Inflammatory macrophage (primary cell): ENCODE results near the gene UGT1A1.

Source experiments
- DNase-seq, 2 donors: peaks; one replicate each; pipeline ENCODE4 v3.0.0-alpha.2; 2020 to 2022

The UGT1A1 gene

DNA sequence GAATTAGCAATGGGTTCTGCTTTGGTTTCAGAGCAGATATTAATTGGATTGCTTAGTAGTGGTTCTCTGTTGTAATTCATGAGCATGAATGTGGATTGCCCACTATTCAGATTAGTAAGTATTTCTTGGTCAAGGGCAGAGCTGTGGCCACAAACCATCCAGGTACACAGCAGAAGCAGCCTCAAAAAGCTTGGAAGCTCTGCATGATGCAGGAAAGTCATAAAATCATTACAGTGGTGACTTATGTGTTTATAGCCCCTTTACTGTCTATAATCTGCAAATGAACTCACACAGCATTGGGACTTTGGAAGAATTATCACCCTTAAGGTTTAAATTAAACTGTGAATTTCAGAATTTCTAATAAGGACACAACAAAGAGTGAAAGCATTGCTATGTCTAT lies 1.9 kb upstream of the UGT1A1 start:
- DNase-seq, result no peak

DNA sequence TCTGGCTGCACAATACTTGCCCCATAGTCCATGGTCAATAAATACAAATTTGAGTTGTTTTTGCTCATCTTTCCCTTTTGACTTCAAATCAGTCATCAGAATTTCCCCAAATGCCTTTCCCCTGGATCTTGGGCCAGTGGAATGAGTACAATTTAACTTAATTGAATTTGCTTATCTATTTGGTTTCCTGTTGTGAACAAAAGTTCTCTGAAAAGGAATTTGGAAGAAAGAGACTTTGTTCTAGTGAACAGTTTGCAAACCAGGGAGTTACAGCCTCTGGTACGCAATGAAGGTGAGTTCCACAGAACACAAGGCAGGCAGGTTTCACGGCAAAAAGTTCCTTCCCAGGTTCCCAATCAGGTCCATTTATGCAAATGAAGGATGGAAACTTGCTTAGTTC lies 1.2 kb upstream of the UGT1A1 start:
- no peak for DNase-seq

DNA sequence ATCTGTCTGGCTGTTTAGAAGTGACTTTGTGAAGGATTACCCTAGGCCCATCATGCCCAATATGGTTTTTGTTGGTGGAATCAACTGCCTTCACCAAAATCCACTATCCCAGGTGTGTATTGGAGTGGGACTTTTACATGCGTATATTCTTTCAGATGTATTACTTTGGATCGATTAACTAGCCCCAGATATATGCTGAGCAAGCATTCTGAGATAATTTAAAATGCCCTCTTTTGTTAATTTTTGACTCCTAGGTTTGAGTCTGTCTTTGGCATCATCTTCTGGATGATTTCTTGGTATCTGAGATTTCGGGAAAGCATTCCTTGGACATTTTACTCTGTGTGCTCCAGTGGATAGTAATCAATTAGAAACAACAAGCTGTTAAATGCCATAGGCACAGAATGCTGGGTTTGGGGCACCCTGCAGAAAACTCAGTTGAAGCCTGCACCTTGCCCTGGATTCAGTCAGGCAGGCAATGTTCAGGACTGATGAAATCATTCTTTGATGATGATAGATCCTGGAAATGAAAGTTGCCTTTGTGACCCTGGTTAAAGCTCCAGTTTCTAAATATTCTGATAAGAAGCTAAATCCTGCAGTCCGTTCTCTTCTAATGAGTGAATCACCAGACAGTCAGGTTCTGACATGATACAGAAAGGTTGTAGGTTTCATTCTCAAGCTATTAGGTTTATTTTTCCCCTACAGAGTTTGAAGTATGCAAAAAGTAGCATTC lies 1.1 kb downstream of the UGT1A1 start:
- no peak for DNase-seq

DNA sequence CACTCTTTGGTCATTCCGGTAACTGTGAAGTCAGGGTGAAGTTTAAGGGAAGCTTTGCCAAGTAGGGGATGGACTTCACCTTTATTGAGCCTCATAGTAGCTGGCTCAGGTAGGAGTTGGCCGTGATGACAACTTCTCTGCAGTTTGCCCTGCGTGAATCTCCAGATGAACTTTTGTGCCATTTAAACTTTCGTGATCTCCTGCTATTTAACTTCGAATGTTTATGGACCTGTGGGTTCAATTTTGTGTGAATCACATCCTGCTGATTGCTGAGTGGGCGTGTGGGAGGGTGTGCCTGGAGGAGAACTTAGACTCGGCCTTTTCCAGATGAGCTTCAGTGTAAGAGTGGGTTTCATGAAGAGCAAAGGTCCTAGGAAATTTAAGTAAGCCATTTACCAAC lies 4.2 kb downstream of the UGT1A1 start:
- DNase-seq, result peak in 1 of 2 donors; percentile 12

DNA sequence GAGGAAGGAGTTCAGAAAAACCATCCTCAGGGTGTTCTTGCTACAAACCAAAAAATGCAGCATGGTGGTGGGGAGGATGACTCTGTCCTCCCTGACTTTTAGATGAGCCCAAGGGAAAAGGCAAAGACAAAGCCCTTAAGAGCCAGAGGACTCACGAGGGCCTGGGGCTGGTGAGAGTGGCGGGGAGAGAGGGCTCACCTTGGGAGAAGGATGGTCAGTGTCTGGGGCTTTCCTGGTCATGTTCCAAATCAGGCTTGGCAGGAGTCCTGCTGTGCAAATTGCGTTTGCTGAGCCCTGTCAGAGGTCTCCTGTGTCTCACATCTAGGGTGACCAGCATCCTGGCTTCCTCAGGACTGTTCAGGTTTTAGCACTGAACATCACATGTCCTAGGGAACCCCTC lies 4.7 kb downstream of the UGT1A1 start:
- DNase-seq, result no peak

DNA sequence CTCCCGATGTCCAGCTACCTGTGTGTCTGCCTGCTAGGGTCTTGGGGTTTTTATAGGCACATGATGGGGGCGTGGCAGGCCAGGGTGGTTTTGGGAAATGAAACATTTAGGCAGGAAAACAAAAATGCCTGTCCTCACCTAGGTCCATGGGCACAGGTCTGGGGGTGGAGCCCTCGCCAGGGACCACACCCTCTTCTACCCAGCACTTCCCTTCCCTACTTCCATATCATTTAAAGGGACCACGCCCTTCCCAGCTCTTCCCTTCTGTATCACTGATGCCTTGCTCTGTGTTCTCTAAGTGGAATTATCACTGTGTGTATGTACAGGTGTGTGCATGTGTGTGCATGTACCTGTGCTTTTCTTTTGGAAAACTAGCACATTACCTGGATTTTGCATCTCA lies 6.3 kb downstream of the UGT1A1 start:
- no peak for DNase-seq

DNA sequence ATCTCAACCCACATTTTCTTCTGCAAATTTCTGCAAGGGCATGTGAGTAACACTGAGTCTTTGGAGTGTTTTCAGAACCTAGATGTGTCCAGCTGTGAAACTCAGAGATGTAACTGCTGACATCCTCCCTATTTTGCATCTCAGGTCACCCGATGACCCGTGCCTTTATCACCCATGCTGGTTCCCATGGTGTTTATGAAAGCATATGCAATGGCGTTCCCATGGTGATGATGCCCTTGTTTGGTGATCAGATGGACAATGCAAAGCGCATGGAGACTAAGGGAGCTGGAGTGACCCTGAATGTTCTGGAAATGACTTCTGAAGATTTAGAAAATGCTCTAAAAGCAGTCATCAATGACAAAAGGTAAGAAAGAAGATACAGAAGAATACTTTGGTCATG lies 8.0 kb downstream of the UGT1A1 start:
- DNase-seq, result no peak

DNA sequence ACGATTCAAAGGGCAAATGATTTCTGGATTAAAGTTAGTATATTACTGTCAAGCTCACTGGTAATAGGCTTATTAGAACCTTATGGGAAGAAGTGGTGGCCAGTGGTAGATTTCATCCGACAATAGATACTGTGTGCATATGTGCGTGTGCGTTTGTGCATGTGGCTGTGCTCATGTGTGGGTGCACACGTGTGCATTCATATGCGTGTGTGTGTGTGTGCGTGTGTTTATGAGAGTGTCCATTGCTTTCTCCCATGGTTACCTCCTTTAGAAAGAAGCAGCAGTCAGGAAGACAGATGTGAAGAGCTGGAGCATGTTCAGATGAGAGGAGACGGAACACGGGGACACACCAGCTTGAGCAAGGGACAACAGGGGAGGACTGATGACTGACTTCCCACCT lies 9.2 kb downstream of the UGT1A1 start:
- DNase-seq, result no peak

DNA sequence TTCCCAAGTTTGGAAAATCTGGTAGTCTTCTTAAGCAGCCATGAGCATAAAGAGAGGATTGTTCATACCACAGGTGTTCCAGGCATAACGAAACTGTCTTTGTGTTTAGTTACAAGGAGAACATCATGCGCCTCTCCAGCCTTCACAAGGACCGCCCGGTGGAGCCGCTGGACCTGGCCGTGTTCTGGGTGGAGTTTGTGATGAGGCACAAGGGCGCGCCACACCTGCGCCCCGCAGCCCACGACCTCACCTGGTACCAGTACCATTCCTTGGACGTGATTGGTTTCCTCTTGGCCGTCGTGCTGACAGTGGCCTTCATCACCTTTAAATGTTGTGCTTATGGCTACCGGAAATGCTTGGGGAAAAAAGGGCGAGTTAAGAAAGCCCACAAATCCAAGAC lies 12.1 kb downstream of the UGT1A1 start:
- DNase-seq, result no peak

DNA sequence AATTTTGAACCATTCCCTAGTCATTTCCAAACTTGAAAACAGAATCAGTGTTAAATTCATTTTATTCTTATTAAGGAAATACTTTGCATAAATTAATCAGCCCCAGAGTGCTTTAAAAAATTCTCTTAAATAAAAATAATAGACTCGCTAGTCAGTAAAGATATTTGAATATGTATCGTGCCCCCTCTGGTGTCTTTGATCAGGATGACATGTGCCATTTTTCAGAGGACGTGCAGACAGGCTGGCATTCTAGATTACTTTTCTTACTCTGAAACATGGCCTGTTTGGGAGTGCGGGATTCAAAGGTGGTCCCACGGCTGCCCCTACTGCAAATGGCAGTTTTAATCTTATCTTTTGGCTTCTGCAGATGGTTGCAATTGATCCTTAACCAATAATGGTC lies 12.5 kb downstream of the UGT1A1 start:
- DNase-seq, result no peak

DNA sequence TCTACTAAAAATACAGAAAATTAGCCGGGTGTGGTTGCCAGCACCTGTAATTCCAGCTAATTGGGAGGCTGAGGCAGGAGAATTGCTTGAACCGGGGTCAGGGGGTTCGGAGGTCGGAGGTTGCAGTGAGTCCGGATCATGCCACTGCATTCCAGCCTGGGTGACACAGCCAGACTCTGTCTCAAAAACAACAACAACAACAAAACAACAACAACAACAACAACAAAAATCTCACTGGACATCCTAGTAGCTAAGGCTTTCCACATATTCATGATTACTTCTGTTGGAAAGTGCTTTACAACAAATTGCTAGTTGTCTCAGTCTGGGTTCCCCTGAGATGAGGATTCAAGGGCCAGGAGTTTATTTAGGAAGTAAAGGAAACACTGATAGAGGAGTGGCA lies 13.8 kb downstream of the UGT1A1 start:
- no peak for DNase-seq

DNA sequence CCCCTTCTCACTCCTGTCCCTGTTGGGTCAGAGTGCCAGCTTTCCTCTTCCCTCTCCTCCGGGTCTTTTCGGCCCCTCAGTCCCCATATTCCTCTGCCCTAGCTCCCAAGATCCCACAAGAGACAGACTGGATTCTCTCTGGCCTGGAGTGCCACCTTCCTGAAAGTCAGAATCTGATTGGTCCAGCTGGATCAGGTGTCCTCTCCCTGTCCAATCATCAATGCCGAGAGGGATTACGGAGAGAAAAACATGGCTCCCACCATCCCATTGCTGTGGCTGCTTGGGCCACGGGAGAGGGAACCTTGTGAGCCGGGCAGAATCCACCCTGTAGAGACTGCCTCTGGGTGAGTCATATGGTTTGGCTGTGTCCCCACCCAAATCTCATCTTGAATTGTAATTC lies 15.3 kb downstream of the UGT1A1 start:
- no peak for DNase-seq

DNA sequence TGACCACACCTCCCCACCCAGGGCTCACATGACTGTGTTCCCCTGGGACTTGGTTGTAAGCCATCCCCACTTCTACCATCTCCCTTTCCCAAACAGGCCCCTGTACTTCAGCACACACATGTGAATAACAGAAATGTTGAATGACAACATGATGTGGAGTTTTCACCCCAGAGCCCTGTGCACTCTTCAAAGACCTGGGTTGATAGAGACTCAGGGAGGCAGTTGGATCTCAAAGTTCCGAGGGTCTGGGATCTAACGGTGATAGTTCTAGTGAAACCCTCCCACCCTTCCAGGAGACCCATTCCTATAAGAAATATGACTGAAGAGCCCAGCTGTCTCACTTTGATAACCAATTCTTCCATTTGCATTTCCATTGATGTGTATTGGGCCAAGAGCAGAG lies 18.0 kb downstream of the UGT1A1 start, which contains the start of gene MROH2A:
MROH2A (plus strand) TSS at position 301 of the 400 bp plus-strand sequence. CDS start 1,029 bp downstream, outside the sequence.
- DNase-seq, result no peak

DNA sequence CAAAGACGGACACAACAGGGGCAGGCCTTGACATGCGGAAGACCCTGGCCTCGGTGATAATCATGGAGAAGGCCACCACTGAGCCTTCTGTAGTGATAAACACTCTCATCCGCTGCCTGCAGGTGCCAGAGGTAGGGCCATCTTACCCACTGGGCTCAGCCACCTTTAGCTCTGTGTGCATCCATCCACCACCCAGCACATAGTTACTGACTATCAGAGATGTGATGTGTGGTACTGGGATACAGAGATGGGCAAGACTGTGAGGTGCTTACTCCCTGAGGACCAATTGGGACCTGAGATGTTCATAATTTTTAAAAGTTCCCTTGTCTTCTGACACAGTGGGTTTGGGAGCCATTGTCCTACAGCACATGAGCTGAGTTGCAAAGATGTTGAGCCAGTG lies 19.7 kb downstream of the UGT1A1 start:
- DNase-seq, result no peak

DNA sequence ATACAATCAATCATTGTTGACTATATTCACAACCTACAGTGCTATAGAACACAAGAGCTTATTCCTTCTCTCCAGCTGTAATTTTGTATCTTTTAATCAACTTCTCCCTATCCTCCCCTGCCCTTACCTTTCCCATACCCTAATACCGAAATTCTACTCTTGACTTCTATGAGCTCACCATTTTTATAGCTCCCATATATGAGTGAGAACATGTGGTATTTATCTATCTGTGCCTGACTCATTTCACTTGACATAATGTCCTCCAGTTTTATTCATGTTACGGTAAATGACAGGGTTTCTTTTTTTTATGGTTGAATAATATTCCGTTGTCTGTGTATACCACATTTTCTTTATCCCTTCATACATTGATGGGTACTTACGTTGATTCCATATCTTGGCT lies 20.7 kb downstream of the UGT1A1 start:
- no peak for DNase-seq

DNA sequence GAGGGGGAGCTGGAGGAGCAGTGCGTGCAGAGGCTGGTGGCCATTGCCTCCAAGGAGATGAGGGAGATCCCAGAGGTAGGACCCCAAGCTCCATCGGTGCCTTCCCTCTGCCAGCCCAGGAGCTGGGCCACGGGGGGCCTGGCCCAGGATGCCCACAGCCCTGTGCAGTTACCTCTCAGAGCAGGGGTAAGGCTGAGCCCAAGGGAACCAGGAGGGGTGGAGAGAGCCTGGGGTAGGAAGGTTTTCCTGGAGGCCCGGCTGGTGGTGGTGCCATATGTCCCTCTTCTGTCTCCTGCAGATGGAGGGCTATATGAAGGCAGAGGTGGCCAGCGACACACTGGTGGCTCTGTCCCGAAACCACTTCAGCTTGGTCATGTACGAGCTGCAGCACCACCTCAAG lies 29.5 kb downstream of the UGT1A1 start:
- no peak for DNase-seq

DNA sequence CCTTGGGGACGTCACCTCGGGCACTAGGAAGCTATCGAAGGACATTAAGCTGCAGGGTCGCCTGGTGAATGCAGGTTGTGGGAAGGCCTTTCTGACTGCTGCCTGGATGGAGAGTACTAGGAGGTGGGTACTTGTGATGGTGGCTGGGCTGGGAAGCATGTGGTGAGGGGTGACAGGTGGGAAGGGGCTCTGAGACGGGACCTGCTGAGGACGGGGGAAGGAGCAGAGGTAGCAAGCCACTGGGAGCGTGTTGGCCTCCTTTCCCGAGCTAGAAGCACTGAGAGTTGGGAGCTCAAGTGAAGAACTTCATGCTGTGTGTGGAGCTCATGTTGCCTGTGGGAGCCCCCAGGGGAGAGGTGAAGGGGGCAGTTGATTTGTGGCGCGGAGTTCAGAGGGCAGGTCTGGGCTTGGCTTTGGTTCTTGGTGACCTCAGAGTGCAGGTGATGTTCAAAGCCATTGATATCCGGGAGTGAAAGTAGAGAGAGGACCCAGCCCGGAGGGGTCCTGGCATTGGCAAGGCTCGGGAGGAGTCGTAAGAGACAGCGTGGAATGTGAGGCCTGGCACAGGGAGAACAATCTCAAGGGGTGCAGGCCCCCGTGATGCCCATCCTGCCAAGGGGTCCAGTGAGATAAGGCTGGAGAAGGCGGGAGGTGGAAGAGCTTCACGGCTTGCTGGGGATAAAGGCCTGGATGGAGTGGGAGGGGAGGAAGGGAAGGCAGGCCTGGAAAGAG lies 31.2 kb downstream of the UGT1A1 start:
- DNase-seq, result no peak

DNA sequence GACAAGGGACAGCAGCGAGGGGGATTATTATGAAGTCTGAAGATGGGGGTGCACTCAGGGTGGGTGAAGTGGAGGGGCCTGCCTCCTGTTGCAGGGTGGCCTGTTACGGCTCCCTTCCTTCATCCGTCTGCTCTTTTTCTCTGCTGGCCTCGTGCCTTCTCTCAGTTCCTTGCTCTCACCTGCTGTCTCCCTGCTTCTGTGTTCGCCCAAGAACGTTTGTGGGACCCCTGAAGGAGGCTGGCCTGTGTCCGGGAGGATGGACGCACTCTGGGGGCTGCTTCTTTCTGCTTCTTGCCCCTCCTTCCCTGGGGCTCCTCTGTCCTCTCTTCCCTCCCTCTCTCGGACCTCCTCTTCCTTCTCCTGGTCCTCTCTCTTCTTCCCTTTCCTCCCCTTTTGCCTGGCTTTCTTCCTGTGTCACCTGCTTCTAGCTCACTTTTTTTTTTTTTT lies 31.8 kb downstream of the UGT1A1 start:
- DNase-seq, result no peak

DNA sequence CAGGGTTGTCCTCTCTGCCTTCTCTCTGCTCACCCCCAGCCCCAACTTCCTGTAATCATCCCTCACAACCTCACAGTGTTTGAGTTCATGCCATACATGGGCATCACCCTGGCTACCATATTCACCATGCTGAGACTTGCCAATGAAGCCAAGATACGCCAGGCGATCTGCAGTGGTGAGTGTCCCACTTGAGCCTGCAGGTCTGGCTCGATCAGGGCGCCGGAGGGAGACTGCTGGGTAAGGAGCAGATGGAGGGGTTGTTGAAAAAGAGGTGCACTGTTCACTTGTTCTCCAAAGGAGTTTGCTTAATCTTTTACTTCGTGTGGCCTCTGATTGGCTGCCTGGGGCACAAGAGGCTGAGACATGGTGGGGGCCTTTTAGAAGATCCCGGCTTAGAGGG lies 32.6 kb downstream of the UGT1A1 start:
- no peak for DNase-seq

DNA sequence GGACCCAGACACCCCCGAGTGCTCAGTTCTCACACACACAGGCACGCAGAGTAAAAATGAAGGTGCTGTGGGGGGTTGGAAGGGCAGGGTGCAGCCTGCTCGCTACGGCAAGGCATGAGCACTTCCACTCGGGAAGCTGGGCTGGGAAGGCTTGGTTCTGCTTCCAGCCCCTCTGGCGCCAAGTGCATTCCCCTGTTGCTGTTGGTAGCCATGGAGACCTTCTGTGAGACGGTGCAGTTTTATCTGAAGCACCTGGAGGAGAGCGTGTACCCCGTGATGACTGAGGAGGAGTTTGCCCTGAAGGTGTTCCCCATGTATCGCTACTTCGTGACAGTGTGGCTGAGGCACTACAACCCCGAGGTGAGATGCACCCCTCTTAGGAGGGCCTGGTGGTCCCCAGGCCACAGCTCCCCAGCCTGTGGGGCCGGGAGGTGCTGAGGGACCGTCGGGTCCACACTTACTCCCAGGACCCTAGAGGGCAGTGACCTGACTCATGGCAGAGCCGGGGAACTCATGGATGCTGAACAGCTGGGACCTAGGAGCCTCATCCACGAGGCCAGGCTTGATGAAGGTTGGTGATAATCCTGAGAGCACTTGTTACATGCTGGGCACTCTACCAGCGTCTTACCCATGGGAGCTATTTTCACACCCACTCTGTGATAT lies 33.5 kb downstream of the UGT1A1 start:
- no peak for DNase-seq

DNA sequence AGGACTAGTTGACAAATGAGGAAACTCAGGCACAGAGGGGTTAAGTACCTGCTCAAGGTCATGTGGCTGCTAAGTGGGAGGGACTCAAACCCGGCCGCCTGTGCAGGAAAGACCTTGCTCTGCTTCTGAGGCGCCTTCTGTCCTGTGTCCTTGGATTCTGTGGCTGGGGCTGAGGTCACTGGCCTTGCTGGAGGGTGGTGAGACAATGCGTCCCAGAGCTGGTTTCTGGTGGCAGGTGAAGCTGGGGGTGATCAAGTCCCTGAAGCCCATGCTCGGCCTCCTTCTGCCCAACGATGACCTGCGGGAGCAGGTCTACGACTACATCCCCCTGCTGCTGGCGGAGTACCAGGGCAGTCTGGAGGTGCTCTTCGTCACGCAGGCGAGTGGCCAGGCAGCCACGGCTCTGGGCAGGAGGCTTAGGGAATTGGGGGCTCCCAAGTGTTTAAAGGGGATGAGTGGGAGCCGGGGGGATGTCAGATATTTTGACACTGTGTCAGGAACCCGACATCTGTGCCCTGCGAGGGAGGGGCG lies 34.1 kb downstream of the UGT1A1 start:
- no peak for DNase-seq

DNA sequence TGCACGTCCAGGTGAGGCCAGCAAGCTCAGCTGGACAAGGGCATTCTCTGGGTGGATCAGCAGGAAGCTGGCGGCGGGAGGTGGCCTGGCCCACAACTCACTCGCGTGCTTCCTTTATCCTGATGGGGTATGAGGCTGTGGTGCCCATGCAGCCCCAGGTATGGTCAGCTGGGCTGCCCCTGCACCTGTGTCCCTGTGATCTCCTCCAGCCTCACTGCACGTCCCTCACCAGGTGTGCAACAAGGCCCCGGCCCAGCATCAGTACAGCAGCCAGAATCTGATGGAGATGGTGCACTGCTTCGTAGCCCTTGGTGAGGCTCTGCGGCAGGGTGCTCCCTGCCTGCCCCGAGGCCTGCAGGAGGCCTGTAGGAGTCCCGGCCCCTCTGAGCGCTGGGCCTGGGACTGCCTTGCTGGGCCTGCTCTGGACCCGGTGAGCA lies 35.7 kb downstream of the UGT1A1 start:
- DNase-seq, result no peak

DNA sequence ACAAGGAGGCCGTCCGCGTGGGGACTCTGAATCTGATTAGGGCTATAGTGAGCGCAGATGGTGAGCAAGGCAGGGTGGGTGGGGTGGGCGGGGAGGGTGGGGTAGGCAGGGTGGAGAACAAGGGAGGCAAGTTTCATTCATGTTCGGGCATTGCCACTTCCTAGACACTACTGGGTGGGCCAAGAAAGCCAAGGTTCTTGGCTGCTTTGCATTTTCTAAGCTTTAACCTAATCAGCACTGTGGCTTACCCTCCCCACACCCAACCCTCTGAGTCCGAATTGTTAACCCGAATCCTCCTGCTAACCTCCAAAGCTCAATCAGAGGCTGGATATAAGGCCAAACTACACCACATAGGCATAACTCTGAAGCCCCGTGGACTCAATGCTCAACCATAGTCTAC lies 36.2 kb downstream of the UGT1A1 start:
- no peak for DNase-seq
